Femur (tissue), 1 donor: ENCODE measurements around the gene CLDN10.
"Not testable (repeated sequence)": the region's sequence is repeated elsewhere in the genome, so short reads cannot be mapped to it uniquely, and the experiment has no call there.

ENCODE experiments used
- DNase-seq: peaks from one replicate; pipeline ENCODE4 v3.0.0-alpha.2; 2017

CLDN10 gene, protein sequence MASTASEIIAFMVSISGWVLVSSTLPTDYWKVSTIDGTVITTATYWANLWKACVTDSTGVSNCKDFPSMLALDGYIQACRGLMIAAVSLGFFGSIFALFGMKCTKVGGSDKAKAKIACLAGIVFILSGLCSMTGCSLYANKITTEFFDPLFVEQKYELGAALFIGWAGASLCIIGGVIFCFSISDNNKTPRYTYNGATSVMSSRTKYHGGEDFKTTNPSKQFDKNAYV

DNA sequence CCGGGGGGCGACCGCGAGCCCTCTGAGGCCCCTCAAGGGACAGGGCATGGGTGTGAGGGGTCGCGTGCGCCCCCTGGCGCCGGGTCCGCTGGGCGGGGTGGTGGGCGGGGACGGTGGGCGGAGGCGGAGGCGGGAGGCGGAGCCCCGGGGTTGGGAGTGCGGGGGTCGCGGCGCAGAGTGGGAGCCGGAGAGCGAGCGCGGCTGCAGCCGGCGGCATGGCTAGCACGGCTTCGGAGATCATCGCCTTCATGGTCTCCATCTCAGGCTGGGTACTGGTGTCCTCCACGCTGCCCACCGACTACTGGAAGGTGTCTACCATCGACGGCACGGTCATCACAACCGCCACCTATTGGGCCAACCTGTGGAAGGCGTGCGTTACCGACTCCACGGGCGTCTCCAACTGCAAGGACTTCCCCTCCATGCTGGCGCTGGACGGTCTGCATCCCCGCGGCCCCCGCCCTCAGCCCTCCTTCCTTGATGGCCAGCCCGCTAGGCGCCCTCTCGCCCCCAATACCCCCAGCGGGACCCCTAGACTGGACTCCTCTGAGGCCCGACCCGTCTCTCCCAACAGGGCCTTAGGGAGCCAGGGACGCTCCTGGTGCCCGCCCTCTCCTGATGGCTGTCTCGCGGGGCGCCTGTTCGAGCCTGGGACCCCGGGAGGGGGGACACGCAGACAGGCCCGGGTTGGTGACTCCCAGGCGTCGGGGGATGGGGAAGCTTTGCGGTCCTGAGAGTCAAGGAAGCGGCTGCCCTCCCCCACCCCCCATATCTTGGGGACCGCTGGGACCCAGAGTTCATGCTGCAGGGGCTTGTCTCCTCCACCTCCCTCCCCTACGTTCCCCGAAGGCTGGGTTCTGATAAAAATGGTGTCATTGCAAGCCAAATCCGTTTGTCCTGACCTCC, at the start of gene CLDN10:
TSS of gene CLDN10 (plus strand) at position 182 of the 903 bp plus-strand sequence. CDS start at position 216, 34 bp downstream.
- DNase-seq, result peak; percentile 31

GRCh38 chr13:95503662-95504061, 48.9 kb upstream of the CLDN10 start:
- DNase-seq, result no peak

- no peak for DNase-seq
Measured at GRCh38 chr13:95505265-95505664, 47.3 kb upstream of the CLDN10 start.

DNA sequence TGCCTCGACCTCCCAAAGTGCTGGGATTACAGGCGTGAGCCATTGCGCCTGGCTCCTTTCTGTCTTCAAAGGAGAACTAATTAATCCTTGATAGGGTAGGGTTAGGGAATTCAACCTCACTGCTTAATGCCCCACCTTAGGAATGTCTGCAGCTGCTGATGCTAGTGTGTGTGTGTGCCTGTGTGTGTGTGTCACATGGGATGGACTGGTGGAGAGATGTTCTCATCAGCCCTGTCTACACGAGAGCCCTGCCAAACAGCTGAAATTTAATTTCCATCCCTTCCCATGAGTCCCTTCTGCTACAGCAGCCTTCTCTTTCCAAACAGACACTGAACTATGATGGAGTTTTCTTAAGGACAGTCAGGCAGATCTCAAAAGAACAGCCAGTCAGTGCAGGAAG, 46.5 kb upstream of the CLDN10 start:
- peak; percentile 26 for DNase-seq

- DNase-seq, result no peak
Measured at GRCh38 chr13:95507991-95508390, 44.5 kb upstream of the CLDN10 start.

- DNase-seq, result no peak
Measured at GRCh38 chr13:95508996-95509395, 43.5 kb upstream of the CLDN10 start.

DNA sequence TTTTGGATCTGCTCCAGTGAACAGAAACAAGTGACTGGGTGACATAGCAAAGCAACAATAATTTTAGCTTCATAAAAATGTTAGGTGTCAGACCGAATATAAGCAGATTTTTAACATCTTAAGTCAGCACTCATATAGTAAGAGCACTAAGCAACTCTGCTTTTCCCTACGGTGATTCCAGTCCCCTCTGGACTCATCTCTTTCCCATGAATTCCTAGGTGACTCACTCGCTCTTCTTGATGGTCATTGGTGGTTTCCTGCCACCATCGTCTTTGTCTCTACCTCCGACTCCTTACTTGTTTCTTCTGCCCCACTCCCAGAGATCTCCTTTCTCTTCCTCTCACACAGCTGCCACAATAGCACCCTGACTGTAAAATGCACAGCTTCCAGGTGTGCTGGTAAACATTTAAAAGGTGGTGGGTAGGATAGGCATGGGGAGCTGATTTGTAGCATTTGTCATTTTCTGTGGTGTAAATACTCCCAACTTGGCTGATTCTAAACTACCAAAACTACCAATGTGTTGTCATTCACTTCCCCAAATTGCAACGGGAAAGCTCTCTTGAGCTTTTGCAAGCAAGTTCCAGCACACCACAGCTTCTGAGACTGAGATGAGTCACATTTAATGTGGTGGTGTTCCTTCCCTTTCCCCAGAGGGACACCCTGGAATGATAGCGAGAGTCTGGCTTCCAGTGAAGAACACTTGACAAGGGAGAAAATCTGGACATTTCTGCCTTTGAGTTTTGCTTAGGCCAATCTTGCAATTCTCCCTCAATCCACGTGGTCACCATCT, 42.8 kb upstream of the CLDN10 start:
- DNase-seq, result no peak

DNA sequence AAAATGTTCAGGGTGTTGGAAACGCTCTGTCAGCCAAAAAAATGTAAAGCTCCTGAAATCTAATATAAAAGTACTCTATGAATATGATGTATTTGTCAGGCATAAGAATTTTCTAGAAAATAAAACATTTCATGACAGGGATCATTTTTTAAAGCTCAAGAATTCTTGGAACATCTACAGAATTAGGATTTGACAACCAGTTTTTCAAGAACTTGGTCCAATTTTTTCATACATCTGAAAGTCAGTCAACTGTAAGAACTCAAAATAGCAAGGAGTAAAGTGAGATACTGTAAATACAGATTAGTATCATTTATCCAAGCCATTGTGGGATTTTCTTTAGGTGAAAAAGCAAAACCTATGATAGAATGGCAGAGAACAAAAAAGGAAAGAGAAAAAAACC, 41.6 kb upstream of the CLDN10 start:
- DNase-seq, result no peak

- DNase-seq, result no peak
Measured at GRCh38 chr13:95512424-95512823, 40.1 kb upstream of the CLDN10 start.

DNA sequence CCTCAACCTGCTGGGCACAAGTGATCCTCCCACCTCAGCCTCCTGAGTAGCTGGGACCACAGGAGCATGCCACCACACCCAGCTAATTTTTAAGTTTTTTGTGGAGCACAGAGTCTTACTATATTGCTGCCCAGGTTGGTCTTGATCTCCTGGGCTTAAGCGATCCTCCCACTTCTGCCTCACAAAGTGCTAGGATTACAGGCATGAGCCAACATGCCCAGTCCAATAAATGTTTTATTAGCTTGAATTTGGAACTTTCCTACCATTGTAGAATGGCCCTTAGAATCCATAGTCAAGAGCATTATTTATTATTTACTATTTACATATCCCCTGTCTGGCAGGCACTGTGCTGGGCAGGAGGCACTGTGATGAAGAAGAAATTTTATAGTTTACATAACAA, 39.6 kb upstream of the CLDN10 start:
- DNase-seq, result no peak

DNA sequence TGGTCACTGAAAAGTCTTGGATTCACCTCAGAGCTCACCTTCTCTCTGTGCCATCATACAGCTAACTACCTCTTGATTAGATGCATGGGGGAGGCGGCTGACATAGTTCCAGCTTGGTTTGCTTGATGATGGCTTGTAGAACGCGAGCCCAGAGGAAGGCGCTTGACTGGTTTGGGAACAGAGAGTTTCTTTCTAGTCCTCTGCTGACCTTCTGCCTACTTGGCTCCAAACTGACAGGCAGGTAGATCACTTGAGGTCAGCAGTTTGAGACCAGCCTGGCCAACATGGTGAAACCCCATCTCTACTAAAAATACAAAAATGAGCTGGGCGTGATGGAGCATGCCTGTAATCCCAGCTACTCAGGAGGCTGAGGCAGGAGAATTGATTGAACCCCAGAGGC, 36.9 kb upstream of the CLDN10 start:
- not testable (repeated sequence) for DNase-seq

GRCh38 chr13:95516021-95516420, 36.5 kb upstream of the CLDN10 start:
- DNase-seq, result no peak

DNA sequence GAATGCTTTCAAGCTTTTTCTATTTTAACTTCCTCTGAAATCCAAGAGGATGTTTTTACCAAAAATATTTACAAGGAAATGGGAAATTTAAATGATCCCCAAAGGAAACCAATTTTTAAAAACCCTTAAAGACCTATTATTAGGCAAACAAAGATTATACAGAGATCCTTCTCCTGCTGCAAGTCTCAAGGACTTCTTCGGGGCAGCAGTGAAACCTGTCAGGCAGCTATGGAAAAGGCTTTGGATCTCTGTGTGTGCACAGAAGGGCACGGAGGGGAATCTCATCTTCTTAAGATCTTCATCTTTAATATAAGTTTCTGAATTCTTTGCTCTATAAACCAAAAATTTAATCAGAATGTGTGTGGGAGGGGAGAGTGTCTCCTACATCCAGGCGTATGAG, 36.0 kb upstream of the CLDN10 start:
- no peak for DNase-seq

DNA sequence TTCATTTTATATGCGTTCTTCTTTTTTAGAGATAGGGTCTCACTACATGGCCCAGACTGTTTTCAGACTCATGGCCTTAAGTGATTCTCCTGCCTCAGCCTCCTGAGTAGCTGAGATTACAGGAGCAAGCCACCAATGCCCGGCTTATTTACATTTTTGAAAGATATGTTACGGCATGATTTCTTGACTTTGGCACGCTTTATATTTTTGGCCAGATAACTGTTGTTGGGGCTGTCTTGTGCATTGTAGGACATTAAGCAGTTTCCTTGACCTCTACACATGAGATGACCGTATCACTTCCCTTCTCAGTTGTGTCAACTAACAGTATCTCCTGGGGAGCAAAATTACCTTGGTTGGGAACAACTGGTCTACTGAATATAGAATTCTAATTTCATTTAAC, 28.9 kb upstream of the CLDN10 start:
- DNase-seq, result no peak

DNA sequence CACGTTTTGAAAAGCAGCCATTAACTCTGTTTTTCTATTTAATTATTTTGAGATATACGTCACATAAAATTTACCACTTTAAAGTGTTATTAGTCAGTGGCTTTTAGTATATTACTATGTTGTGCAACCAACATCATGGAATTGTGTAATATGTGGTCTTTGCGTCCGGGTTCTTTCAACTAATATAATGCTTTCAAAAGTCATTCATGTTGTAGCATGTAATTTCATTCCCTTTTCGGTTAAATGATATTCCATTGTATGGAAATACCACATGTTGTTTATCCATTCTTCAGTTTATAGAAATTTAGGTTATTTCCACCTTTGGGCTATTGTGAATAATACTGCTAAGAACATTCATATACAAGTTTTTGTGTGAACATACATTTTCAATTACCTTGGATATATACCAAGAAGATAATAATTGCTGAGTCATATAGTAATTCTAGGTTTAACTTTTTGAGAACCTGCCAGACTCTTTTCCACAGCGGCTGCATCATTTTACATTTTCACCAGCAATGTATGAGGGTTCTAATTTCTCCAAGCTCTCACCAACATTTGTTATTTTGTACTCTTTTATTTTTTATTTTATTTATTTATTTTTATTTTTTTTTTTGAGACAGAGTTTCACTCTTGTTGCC, 28.1 kb upstream of the CLDN10 start:
- no peak for DNase-seq

DNA sequence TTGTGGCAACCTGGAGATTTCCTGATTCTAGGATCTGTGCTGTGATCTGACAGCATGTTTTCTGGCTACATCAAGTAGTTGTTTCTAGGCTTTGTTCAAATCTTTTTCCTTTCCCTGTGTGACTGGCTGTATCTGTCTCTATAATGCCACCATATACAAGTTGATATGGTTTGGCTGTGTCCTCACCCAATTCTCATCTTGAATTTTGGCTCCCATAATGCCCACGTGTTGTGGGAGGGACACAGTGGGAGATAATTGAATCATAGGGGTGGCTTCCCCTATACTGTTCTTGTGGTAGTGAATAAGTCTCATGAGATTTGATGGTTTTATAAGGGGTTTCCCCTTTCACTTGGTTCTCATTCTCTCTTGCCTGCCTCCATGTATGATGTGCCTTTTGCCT, 24.6 kb upstream of the CLDN10 start:
- DNase-seq, result no peak

DNA sequence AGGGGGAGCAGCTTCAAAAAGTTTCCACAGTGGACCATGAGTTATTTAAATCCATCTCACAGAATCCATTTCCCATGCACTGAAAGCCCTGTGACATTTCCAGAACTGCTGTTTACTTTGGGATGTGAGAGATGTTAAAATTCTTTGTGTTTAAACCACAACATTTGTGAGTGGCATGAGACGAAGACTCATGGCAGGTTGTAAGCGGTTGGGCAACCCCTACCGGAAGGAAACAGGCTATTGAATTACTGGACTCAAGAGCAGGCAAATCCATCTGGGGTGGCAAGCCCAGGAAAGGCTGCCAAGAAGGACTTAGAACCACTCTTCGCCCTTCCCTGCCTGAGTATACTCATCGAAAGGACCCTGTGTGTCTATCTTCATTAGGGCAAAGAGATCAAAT, 22.3 kb upstream of the CLDN10 start:
- peak; percentile 27 for DNase-seq

- DNase-seq, result no peak
Measured at GRCh38 chr13:95533545-95534160, 18.9 kb upstream of the CLDN10 start.

GRCh38 chr13:95535243-95535642, 17.3 kb upstream of the CLDN10 start:
- DNase-seq, result no peak

GRCh38 chr13:95536632-95537241, 15.8 kb upstream of the CLDN10 start:
- DNase-seq, result no peak

- peak; percentile 80 for DNase-seq
Measured at GRCh38 chr13:95540888-95541287, 11.6 kb upstream of the CLDN10 start.

DNA sequence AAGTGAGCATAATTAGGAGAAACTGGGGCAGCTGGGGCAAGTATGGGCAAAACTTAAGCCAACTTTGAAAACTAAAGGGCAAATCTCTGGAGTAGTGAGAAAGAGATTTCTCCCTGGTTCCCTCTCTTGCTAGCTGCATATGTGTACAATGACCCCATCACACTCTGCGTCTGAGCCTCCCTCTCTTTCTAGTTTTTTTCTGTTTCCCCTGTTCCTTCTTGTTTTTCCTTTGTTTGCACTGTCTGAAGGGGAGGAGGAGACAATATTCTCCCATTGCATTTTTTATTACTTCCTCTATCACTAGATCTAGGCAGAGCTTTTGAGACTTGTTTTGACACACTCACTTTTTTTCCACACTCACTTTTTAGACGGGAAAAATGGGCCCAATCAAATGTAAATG, 11.2 kb upstream of the CLDN10 start:
- no peak for DNase-seq
